Fibroblast of skin of left biceps (primary cell): Measurements from ENCODE around the gene NFKBIE.
"Not testable (repeated sequence)": the region's sequence is repeated elsewhere in the genome, so short reads cannot be mapped to it uniquely, and the experiment has no call there.

Experiments used
- DNase-seq, 2 experiments: peaks; one replicate each; pipeline ENCODE4 v3.0.0-alpha.2; 2013; ENCODE audit warnings: low read depth in 2 of 2

NFKBIE gene

GRCh38 chr6:44245912-44246662 lies 19.3 kb downstream of the NFKBIE start:
- DNase-seq, result peak in 1 of 2 experiments; percentile 50

GRCh38 chr6:44245391-44245911 lies 19.9 kb downstream of the NFKBIE start:
- DNase-seq, result no peak

DNA sequence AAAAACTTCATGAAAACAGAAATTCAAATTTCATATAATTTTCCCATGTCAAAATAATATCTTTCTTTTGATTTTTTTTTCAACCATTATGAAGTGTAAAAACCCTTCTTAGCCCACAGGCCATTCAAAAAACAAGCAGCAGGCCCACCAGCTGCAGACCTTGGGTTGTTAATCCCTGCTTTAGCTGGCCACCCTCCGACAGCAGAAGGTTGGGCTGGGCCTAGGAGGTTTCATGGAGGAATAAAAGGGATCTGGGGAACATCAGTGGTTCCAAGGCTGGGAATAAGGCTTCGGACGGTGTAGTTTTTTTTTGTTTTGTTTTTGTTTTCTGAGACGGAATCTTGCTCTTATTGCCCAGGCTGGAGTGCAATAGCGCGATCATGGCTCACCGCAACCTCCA lies 22.0 kb downstream of the NFKBIE start:
- no peak for DNase-seq

DNA sequence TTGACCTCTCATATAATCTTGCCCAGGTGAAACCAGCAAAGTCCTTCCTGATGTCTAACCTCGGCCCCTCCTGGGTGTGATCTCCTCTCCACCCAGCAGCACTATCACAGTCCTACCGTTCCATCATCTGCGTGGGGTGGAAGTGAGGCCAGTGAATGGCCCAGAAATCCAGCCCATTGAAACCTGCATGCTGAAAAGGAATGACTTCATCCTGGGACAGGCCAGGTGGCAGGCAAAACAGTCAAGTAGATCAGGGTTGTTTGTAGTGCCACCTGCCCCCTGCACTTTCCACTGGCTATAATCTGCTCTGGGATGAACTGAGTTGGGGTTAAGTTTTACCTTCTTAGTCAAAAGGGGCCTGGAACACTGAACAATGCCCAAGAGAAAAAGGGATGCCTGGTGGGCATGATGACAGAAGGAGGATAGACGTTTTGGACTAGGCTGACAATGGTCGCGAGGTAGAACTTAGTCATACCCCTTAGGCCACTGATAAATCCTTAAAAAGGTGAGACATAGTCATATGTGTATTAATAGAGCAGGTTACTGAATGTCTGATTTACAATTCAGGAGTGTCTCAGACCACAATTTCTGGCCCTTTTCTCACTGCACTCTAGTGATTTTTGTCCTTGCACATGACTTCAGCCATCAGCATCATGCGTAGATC lies 26.5 kb downstream of the NFKBIE start:
- no peak for DNase-seq

DNA sequence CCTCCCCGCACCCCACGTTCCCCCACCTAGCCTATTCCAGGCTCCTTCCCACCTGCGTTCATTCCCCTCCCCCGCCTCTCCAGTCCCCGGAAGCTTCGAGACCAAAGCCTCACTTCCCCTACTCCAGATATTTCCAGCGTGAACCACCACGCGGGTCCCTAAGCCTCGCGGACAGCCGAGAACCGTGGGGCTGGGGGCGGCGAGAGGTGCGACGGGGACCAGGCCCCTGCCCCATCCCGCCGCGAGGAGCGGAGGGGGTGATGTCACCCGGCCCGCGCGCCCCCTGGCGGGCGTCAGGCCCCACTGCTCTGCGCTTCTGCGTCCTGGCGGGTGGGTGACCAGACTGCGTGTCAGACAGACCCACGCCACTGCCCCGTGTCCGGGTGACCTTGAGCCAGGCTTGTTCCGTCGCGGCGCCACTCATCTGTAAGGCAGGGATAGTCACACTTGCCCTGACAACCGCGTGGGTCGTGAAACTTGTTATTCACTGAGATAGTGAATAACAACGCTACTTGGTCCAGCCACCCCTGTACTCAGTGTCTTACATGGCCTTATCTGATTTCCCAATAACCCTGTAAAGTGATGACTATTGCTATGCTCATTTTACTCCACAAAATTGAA lies 27.4 kb downstream of the NFKBIE start:
- DNase-seq, result no peak

DNA sequence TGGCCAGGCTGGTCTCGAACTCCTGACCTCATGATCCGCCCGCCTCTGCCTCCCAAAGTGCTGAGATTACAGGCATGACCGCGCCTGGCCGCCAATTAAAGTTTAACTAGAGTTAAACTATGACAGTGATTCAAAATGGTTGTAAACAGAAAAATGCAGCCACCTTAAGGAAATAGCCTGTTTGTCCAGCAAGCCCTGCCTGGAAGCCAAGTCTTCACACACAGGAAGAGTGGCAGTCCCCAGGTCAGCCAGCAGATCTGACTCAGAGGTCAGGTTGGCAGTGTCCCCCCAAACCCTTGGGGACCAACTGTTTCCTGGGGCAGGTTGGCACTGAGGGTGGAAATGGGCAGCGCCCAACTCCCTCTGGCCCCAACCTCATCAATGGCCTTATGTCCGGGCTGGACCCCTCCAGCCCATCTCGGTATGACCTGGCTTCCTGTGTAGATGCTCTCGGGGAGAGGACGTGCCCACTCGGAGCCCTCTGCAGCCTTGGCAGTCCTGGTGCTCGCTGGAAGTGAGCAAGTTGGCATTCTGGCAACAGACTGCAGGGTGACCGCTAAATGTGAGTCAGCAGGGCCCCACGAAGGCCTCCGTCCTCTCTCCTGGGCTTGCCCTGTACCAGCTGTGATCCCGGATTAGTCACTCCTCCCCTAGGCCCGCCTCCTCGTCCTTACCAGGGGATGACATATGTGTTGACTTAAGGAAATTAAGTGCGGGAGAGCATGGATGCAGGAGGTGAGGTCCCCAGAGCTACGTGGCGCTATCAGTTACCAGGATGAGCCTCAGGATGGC lies 28.1 kb downstream of the NFKBIE start:
- peak in 1 of 2 experiments; percentile 51 for DNase-seq

GRCh38 chr6:44235891-44236516 lies 29.3 kb downstream of the NFKBIE start:
- no peak for DNase-seq

DNA sequence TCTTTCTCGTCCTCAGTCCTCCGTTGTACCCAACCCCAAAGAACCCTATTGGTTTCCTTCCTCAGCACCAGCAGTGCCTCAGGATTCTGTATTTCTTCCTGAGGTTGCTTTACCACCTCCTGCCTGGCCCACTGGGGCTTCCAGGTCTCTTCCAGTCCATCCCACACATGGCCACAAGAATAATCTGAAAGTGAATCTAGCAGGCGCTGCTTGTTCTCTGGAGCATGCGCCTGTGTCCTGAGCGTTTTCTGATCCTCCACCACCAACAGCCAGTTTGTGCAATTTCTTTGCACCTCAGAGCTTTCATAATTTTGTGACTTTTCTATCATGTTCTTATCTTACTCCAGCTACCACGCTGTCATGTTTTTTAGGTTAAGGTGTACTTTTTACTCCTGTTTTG lies 30.1 kb downstream of the NFKBIE start:
- no peak for DNase-seq

DNA sequence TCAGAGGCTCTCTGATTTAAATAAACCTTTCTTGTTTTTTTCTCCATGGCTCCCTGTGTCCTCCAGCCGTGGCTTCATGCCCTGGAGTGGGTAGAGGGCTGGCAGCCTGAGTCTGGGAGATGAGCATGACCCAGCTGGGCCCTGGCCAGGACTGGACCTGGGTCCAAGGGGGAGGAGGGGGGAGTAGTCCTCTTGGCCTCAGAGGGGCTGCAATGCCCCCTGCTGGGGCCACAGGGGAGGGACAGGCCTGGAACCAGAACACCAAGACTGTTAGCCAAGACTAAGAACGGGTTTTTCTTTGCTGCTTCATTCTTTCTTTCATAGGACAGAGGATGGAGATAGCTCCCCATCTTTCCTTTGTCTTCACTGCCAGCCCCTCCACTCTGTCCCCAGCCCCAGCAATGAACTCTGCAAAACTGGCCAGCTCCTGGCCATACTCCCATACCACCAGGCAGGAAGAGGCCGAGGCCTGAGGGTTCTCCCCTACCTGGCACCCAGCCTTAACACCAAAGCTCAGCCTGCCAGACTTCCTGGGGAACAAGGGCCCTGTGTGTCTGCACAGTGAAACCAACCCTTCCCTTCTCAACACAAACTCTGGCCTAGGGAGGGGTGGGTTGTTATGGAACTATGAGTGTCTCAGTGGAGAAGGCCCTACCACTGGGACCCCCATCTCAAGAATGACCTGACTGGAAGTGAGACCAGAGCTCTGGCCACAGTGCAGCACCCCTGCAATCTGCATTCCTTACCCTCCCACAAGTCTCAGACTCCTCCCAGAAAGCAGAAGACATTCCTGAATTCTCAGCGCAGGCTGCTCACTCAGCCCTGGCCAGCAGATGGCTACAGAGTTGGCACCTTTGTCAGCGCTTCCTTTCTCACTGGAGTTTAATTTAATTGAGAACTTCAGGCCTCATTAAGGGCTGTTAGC lies 31.0 kb downstream of the NFKBIE start:
- peak in 1 of 2 experiments; percentile 47 for DNase-seq

DNA sequence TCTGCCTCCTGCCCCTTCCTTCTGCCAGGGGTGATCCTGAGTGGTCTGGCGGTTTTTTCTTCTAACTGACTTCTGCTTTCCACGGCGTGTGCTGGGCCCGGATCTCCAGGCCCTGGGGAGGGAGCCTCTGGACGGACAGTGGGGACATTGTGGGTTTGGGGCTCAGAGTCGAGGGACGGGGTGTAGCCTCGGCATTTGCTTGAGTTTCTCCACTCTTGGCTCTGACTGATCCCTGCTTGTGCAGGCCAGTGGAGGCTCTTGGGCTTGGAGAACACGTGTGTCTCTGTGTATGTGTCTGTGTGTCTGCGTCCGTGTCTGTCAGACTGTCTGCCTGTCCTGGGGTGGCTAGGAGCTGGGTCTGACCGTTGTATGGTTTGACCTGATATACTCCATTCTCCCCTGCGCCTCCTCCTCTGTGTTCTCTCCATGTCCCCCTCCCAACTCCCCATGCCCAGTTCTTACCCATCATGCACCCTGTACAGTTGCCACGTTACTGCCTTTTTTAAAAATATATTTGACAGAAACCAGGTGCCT lies 31.7 kb downstream of the NFKBIE start:
- DNase-seq, result no peak

DNA sequence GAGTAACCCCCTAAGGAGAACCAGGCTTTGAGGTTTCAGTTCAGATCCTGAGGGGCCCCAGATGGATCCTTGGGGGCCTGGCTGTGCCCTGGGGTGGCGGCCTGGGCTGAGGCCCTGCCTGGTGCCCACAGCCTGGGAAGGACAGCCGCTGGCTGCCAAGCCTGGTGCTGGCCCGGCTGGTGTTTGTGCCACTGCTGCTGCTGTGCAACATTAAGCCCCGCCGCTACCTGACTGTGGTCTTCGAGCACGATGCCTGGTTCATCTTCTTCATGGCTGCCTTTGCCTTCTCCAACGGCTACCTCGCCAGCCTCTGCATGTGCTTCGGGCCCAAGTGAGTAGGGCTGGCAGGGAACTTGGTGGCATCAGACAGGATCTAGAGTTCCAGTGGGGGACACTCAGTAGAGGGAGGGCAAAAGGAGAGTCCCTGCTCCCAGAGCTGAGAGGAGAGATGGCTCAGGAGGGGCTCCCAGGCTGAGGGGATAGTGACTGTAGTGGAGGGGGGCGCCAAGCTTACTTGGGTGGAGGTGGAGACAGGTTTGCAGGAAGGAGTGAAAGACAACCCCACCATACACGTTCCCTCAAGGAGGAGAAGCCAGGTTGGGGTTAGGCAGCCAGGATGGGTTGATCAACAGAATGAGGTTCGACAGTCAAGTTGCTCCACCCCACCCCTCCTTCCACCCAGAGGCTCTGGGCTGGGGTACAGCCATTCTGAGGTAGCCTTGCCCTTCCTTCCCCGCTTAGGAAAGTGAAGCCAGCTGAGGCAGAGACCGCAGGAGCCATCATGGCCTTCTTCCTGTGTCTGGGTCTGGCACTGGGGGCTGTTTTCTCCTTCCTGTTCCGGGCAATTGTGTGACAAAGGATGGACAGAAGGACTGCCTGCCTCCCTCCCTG lies 32.4 kb downstream of the NFKBIE start:
- DNase-seq, result no peak

DNA sequence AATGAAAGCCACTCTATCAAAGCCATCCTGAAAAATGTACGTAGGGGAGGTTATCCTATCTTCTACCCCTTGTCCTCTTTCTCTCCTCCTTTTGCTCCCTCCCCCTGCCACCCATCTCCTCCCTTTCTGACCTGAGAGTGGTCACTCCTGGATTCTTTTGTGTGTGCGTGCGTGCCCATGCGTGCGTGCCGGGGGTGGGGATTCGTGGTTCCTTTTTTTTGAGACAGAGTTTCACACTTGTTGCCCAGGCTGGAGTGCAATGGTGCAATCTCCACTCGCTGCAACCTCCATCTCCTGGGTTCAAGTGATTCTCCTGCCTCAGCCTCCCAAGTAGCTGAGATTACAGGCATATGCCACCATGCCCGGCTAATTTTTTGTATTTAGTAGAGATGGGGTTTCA lies 33.9 kb downstream of the NFKBIE start:
- DNase-seq, result not testable (repeated sequence)

DNA sequence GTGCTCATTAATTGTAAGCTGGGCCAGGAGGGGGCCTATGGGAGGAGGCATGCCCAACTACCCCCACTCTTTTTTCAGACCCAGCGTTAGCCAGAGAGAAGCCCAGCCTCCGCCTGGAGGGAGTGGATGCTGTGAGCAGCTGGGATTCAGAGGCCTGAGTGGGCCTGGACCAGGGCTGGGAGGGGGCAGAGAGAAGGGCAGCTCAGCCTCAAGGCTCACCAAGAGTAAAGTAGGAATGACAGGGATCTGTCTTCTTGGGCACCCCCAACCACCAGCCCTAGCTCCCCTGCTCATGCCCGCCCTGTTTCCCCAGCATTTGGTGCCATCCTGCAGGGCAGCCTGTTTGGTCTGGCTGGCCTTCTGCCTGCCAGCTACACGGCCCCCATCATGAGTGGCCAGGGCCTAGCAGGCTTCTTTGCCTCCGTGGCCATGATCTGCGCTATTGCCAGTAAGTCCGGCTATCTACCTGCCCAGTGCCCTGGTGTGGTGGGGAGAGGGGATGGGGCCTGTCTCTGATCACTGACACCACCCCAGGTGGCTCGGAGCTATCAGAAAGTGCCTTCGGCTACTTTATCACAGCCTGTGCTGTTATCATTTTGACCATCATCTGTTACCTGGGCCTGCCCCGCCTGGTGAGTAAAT lies 35.2 kb downstream of the NFKBIE start:
- DNase-seq, result no peak

GRCh38 chr6:44229376-44230033 lies 35.8 kb downstream of the NFKBIE start:
- no peak for DNase-seq

DNA sequence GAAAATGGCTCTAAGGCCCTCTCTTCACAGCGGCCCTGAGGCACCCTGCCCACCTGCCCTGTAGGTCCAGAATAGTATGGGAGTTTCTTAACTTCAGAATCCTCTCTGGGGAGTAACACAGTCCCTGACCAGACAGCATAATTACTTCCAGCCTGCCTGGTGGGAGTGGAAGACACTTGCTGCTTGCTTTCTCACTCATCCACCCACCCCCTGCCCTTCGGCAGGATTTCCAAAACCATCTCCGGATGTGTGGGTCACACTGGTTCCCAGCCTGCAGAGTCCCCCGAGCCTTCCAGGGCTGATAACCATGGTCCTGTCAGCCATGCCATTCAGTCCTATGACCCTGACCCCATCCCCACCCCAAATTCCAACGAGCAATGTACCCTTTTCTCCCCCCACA lies 36.5 kb downstream of the NFKBIE start:
- DNase-seq, result no peak

DNA sequence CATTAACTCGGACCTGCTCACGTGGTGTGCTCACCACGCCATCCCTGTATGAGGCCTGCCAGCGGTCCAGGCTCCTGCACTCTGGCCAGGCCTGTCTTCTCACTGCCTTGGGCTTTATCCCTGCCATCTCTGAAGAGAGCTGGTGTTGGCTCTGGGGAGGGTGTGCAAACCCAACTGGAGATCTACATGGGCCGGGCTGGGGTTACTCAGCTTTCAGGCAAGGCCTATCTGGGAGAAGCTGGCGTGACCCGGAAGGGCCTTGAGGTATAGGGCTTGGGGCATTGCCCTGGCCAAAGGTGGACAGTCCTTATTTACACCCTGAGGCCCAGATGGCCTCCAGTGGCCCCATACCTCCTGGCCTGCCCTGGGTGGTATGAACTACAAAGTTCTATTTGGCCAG lies 36.9 kb downstream of the NFKBIE start:
- DNase-seq, result no peak

DNA sequence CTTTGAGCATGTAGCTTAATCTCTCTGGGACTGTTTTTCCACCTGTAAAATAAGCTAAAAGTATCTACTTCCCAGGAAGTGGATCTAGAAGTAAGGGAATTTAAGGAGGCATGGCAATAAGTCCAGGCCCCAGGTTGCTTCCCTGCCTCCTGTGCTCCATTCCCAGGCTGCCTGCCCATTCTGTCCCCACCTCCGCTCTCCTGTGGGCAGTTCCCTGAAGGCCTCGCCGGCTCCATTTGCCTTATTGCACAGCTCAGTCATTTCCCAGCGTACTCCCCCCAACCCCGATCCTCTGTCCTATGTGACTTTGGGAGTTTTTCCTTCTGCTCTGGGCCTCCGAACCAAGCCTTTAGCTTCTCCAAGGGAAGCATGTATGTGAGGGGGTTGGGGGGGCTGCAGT lies 37.3 kb downstream of the NFKBIE start:
- DNase-seq, result no peak
